GM10266 (cell line): Measurements from ENCODE around the gene VEGFA.
A peak's percentile ranks its signal among the peaks of the same experiment; 100 is the strongest.

Experiments used
- DNase-seq: peaks from one replicate; pipeline ENCODE4 v3.0.0; 2012; ENCODE audit errors: extremely low spot score
- TF ChIP-seq, protein P1 (sequence below): IDR thresholded peaks from 2 replicates; pipeline ENCODE4 v1.5.1; 2012; ENCODE audit warnings: mild to moderate bottlenecking, low read depth; ENCODE audit not compliant: control insufficient read depth, insufficient read depth; ENCODE audit errors: missing control alignments

The VEGFA gene

DNA sequence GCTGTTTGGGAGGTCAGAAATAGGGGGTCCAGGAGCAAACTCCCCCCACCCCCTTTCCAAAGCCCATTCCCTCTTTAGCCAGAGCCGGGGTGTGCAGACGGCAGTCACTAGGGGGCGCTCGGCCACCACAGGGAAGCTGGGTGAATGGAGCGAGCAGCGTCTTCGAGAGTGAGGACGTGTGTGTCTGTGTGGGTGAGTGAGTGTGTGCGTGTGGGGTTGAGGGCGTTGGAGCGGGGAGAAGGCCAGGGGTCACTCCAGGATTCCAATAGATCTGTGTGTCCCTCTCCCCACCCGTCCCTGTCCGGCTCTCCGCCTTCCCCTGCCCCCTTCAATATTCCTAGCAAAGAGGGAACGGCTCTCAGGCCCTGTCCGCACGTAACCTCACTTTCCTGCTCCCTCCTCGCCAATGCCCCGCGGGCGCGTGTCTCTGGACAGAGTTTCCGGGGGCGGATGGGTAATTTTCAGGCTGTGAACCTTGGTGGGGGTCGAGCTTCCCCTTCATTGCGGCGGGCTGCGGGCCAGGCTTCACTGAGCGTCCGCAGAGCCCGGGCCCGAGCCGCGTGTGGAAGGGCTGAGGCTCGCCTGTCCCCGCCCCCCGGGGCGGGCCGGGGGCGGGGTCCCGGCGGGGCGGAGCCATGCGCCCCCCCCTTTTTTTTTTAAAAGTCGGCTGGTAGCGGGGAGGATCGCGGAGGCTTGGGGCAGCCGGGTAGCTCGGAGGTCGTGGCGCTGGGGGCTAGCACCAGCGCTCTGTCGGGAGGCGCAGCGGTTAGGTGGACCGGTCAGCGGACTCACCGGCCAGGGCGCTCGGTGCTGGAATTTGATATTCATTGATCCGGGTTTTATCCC lies at the start of gene VEGFA:
VEGFA (plus strand) TSS at position 686 of the 846 bp plus-strand sequence.
- TF ChIP-seq, protein P1, sequence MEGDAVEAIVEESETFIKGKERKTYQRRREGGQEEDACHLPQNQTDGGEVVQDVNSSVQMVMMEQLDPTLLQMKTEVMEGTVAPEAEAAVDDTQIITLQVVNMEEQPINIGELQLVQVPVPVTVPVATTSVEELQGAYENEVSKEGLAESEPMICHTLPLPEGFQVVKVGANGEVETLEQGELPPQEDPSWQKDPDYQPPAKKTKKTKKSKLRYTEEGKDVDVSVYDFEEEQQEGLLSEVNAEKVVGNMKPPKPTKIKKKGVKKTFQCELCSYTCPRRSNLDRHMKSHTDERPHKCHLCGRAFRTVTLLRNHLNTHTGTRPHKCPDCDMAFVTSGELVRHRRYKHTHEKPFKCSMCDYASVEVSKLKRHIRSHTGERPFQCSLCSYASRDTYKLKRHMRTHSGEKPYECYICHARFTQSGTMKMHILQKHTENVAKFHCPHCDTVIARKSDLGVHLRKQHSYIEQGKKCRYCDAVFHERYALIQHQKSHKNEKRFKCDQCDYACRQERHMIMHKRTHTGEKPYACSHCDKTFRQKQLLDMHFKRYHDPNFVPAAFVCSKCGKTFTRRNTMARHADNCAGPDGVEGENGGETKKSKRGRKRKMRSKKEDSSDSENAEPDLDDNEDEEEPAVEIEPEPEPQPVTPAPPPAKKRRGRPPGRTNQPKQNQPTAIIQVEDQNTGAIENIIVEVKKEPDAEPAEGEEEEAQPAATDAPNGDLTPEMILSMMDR: peak; percentile 99
- peak; percentile 98 for DNase-seq

DNA sequence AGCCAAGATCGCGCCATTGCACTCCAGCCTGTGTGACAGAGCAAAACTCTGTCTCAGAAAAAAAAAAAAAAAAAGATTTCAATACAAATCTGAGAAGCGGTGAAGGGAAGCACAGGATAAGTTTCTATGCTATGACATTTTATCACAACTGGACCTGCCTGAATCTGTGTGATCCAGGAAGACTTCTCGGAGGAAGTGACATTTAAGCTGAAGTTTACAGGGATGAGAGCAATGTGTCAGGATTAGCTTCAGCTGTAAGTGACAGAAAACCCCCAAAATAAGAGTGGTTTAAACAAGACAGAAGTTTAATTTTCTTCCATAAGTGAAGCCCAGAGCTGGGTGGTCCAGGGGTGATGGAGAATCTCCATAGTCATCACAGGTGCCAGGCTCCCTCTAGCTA lies 49.0 kb upstream of the VEGFA start:
- TF ChIP-seq, protein P1: no peak
- no peak for DNase-seq

DNA sequence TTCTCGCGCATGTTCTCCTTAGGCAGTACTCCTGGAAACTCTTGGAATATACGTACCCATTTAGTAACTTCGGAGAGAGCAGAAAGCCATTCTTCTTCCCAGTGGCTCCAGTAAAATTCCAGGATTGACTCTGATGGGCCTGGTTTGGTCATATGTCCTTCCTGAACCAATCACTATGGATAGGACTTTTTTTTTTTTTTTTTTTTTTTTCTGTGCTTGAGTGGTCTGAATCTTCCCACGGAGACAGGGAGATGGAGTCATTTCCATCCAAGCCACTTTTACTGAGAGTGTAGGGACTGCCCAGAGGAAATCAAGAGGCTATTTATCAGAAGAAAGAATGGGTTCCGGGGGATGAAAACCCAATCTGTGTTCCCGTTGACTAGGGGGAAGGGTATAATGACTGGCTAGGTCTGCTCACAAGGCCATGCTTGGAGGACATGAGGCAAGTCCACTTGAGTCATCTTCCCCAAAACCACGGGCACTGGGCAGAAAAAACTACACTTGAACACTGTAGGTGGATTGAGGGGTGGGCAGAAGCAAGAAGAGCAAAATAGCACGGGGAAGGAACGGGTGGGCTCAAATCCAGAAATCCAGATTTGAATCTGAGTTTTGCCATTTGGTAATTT lies 47.0 kb upstream of the VEGFA start:
- TF ChIP-seq, protein P1: no peak
- no peak for DNase-seq

DNA sequence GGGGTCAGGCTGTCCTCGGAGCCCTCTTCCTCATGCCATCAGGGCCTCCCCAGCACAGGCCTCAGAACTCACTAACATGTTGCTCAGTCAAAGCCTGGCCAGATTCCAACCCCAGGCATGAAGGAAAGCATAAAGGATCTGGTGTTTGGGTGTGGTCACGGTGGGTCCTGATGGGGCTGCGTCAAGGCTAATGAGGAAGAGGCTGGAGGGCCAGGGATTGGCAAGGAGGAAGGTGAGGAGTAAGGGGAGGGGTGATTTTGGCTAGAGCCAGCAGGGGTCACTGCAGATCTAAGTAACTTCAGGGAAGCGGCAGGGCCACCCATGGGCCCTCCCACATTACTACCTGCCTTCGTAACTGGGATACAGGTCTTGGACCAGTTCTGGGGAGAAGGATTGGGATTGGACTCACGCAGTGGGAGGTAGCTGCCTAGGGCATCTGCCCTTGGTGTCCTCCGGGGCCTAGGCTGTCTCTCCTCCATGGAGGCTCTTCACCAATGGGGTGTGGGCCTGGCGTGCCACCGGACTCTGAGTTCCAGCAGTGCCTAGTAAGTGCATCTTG lies 46.2 kb upstream of the VEGFA start:
- peak; percentile 77 for DNase-seq
- TF ChIP-seq, protein P1: peak; percentile 79

DNA sequence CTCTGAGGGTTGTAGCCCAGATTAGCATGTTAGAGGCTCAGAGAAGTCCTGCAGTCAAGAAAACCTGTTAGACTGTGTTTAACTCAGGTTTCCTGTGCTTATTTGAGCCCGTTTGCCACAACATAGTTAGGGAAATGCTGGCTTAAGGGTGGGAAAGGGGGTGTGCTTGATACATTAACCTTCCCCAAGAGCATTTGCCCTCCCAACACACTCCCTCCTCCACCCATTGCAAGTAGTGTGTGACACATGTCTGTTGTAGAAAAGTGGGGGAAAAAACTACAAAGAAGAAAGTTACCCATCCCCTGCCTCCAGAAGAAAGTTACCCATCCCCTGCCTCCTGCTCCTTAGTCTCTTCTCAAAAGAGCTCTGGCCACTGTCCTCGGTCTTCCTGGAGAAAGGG lies 45.7 kb upstream of the VEGFA start:
- TF ChIP-seq, protein P1: no peak
- DNase-seq: no peak

DNA sequence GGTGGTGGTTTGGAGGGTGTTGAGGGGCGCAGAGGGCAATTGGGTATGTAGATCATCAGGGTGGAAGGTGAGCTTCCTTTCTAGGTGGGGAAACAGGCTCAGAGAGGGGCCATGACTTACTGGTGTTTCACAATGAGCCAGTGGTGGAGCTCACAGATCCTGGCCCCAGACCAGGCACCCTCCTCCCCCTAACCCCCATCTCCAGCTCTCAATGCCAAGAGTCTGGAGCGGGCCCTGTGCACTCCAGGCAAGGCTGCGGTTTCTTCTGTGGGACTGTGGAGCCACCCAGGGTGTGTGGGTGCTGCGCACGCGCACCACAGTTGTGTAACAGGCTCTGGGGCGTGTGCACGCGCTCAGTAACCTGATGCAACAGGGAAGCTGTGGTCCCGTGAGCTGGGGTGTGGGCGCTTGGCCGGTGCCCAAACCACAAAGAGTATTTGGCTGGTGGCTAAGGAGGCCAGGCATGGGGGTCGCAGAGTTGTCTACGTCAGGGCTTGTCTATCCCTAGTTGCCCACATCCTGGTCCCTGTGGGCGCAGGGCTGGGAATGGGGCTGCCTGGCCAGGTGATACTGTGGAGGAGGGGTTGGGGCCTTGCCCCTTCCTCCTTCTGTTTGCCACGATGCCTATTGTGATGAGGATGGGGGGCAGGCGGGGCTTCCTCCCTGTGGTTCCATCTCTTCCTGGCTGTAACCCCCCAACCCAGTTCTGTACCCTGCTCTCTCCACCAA lies 44.9 kb upstream of the VEGFA start:
- TF ChIP-seq, protein P1: no peak
- DNase-seq: peak; percentile 57
